ENCODE data around the gene SLC4A2. TPM values are rescaled to one million over a fixed set of nuclear protein-coding genes. Genes with fewer than 3 reads are reported as not detected.

The SLC4A2 gene
- total and polyA plus RNA-seq, 2 of the 8 experiments (the other 6 are each of a cell fraction or from before 2014, with no cell fraction given): 72.6 to 147 TPM

GRCh38 chr7:151095123-151095797 is 35.9 kb downstream of the SLC4A2 start (continued):
- TF ChIP-seq TEAD4 (IDR thresholded peaks at IDR 0.05; ENCODE audit: low read depth, low read length) (no peak), ATF3 (IDR thresholded peaks at IDR 0.05; ENCODE audit: insufficient read depth, low read depth, low read length) (no peak), CREB1 (IDR thresholded peaks at IDR 0.05) (no peak), SP1 (IDR thresholded peaks at IDR 0.05; ENCODE audit: low read depth, low read length) (no peak), CTBP2 (IDR thresholded peaks at IDR 0.05; ENCODE audit: borderline replicate concordance, insufficient read depth, insufficient read length, low read length) (no peak), SIRT6 (IDR thresholded peaks at IDR 0.05; ENCODE audit: low read length) (no peak)

All from H1 (cell line).